GM21786 (cell line): ENCODE results near the gene RAB43.

ENCODE experiments used
- ATAC-seq: cut with Tn5 transposase; IDR thresholded peaks from one replicate; pipeline ENCODE4 v1.9.1; 2021; ENCODE audit not compliant: unreplicated experiment

The RAB43 gene

DNA sequence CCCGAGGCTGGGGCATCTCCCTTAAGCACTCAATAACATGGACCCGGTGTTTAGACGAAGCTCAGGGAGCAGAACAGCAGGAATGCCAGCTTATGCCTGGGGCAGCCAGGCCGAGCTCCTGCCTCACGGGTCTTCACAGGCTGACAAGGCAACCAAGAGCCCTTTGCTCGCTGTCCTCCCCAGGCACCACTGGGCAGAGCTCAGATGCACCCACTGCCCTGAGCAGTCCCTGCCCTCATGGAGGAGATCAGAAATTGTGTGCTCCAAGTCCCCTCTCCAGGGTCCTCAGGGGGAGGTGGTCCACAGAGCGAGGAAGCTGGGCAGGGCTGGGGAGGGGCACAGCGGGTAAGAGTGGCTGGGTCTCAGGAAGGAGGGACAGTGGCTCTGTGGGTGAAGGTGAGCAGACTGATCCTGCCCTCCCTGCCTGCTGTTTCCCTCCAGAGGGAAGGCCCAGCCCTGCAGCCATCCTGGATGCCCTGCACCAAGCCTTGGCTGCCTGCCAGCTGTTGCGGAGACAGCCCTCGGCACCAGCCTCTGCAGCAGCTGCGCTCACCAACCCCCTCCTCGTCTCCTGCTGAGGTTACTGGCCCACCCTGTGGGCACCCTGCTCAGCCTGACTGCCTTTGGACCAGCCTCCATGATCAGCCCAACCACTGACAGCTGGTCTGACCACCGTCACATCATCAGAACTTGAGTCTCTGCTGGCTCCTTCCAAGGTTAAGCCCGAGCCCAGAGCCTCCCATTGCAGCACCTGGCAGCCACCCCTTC lies 82.1 kb downstream of the RAB43 start:
- no peak for ATAC-seq

- ATAC-seq, result no peak
Observed at GRCh38 chr3:129038121-129038855, 83.3 kb downstream of the RAB43 start.
